Liver (tissue), 3 donors: ENCODE results near the gene ZFYVE27.

Experiments
- CTCF ChIP-seq: fragments of 150-350 bp; IDR thresholded peaks from 2 replicates; pipeline ENCODE4 v1.5.1; 2017; ENCODE audit warnings: improper control_type of control experiment, low read depth, low read length; ENCODE audit not compliant: missing input control
- JUND ChIP-seq, 2 donors: IDR thresholded peaks; 2 replicates each; pipeline ENCODE4 v1.6.1; 2016; ENCODE audit warnings: antibody characterized with exemption in 2 of 2
- RAD21 ChIP-seq, 2 donors: IDR thresholded peaks; 2 replicates each; pipeline ENCODE4 v1.6.1; 2016; ENCODE audit warnings: antibody characterized with exemption in 2 of 2, mild to moderate bottlenecking in 2 of 2
- SP1 ChIP-seq: IDR thresholded peaks from 2 replicates; pipeline ENCODE4 v1.6.1; 2018; ENCODE audit warnings: antibody characterized with exemption, mild to moderate bottlenecking
- TAF1 ChIP-seq: conservative IDR thresholded peaks from 2 replicates; pipeline ENCODE4 v1.6.1; 2016; ENCODE audit warnings: antibody characterized with exemption, mild to moderate bottlenecking
- donor health status: healthy.
- donor health status: healthy.

GRCh38 chr10:97743169-97743943 is 6.4 kb downstream of the ZFYVE27 start:
- TF ChIP-seq CTCF (no peak), SP1 (no peak), TAF1 (no peak), RAD21 (IDR thresholded peaks at IDR 0.05) (no peak), JUND (IDR thresholded peaks at IDR 0.05) (no peak)
